Measurements from ENCODE around the gene EPHA1.

Gene EPHA1

GRCh38 chr7:143433759-143434158 lies 25.1 kb upstream of the EPHA1 start:
- no peaks in the 10 kb centered on the region for H3K4me1 ChIP-seq (ENCODE audit: low read length)
- no peak for DNase-seq
- TF ChIP-seq CTCF (IDR thresholded peaks at IDR 0.05; ENCODE audit: low read length) (no peak), EZH2phosphoT487 (IDR thresholded peaks at IDR 0.05; ENCODE audit: low read length) (no peak), EZH2 (optimal IDR thresholded peaks at IDR 0.05; ENCODE audit: low read depth, low read length) (no peak)
- no peaks in the 10 kb centered on the region for H3K79me2 ChIP-seq (ENCODE audit: low read length)
- no peaks in the 10 kb centered on the region for H3K9me3 ChIP-seq (replicated peaks; ENCODE audit: insufficient read depth, low read length)
- H2AFZ ChIP-seq (ENCODE audit: low read length) = no peak overlapping the region
- H3K4me3 ChIP-seq (ENCODE audit: low read length) = no peak overlapping the region
- no peaks in the 10 kb centered on the region for H4K20me1 ChIP-seq (ENCODE audit: insufficient read depth, low read length)
- H3K27ac ChIP-seq (ENCODE audit: low read length) = no peak overlapping the region
- H3F3A ChIP-seq (ENCODE audit: insufficient read depth, low read length) = no peaks in the 10 kb centered on the region
- no peaks in the 10 kb centered on the region for H3K36me3 ChIP-seq (replicated peaks; ENCODE audit: insufficient read depth, low read length)
- H3K27me3 ChIP-seq (replicated peaks; ENCODE audit: insufficient read depth, low read length) = no peaks in the 10 kb centered on the region
- no peak overlapping the region for H3K9ac ChIP-seq (ENCODE audit: low read length)
- no peak overlapping the region for H3K4me2 ChIP-seq (ENCODE audit: low read depth, low read length)
- H3K9me2 ChIP-seq (replicated peaks; ENCODE audit: insufficient read depth, low read length) = no peaks in the 10 kb centered on the region

DNA sequence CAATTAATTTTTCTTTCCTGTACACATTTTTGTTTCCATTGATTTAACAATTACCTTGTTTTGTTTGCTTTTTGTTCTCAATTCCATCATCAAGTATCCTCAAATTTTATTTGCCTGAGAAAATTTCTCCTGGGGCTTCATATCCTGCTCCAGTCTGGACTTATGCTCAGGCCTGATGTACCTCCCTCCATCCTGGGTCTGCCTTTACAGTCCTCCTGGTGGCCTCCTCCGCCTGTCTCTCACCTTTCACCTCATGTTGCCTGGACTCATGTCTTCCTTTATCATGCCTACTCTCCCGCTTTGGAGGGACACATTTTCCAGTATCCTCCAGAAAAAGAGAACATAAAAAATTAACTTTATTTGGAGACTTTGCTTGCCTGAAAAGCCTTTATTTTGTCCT lies 22.5 kb upstream of the EPHA1 start:
- Histone ChIP-seq H3K4me3 (ENCODE audit: low read length) (no peak overlapping the region), H3K9me2 (replicated peaks; ENCODE audit: insufficient read depth, low read length) (no peaks in the 10 kb centered on the region), H3K9me3 (replicated peaks; ENCODE audit: insufficient read depth, low read length) (no peaks in the 10 kb centered on the region), H3F3A (ENCODE audit: insufficient read depth, low read length) (no peaks in the 10 kb centered on the region), H3K4me1 (ENCODE audit: low read length) (no peaks in the 10 kb centered on the region), H3K79me2 (ENCODE audit: low read length) (no peaks in the 10 kb centered on the region), H3K36me3 (replicated peaks; ENCODE audit: insufficient read depth, low read length) (no peaks in the 10 kb centered on the region), H2AFZ (ENCODE audit: low read length) (no peak overlapping the region), H4K20me1 (ENCODE audit: insufficient read depth, low read length) (no peaks in the 10 kb centered on the region), H3K27ac (ENCODE audit: low read length) (no peak overlapping the region), H3K9ac (ENCODE audit: low read length) (no peak overlapping the region), H3K4me2 (ENCODE audit: low read depth, low read length) (no peak overlapping the region), H3K27me3 (replicated peaks; ENCODE audit: insufficient read depth, low read length) (no peaks in the 10 kb centered on the region)
- no peak for TF ChIP-seq CTCF (IDR thresholded peaks at IDR 0.05; ENCODE audit: low read length)
- no peak for TF ChIP-seq EZH2 (optimal IDR thresholded peaks at IDR 0.05; ENCODE audit: low read depth, low read length)
- no peak for DNase-seq

DNA sequence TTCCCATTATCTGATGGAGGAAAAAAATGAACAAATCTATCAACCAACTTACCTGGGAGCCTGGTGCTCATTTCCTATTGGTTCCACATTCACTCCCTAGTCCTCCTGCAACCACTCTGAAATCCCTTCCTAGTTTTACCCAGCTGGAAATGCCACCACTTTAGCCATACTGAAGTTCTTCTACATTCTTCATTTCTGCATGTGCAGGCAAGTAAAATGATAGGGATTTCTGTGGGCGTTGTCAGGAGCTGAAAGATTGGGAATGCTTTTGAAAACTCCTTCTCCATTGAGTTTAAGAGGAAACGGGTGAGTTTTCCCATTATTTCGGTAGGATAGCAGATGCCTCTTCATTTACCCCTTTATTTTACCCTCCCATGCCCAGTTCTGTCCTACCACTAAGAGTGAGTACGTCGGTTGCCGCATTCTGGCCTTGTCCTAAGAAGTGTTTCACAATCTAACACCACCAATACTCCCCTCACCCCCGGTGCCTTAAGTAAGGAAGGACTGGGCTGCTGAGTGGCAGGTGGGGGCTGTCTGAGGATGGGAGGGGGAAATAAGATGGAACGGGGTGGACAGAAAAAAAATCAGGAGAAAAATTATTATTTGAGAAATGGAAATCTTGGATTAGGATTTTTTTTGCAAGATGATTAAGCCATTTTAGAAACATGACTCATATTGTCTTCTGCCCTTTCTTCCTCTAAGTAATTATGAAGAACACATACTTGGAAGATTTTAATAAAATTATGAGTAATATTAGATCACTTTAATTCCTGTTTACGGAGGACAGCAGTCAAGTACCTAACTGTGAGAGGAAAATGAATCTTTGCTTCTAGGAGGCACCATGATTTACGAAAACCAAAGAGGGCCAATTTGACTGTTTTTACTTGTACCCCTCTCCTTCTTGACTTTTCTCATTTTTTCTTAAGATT lies 21.4 kb upstream of the EPHA1 start:
- Histone ChIP-seq H3K36me3 (replicated peaks; ENCODE audit: insufficient read depth, low read length) (no peaks in the 10 kb centered on the region), H3K79me2 (ENCODE audit: low read length) (no peaks in the 10 kb centered on the region), H3K27me3 (replicated peaks; ENCODE audit: insufficient read depth, low read length) (no peaks in the 10 kb centered on the region), H3K4me3 (ENCODE audit: low read length) (no peak overlapping the region), H3K9me2 (replicated peaks; ENCODE audit: insufficient read depth, low read length) (no peaks in the 10 kb centered on the region), H2AFZ (ENCODE audit: low read length) (no peak overlapping the region), H3F3A (ENCODE audit: insufficient read depth, low read length) (no peaks in the 10 kb centered on the region), H3K9ac (ENCODE audit: low read length) (no peak overlapping the region), H3K9me3 (replicated peaks; ENCODE audit: insufficient read depth, low read length) (no peaks in the 10 kb centered on the region), H3K27ac (ENCODE audit: low read length) (no peak overlapping the region), H4K20me1 (ENCODE audit: insufficient read depth, low read length) (no peaks in the 10 kb centered on the region), H3K4me1 (ENCODE audit: low read length) (no peaks in the 10 kb centered on the region), H3K4me2 (ENCODE audit: low read depth, low read length) (no peak overlapping the region)
- DNase-seq = no peak
- TF ChIP-seq EZH2phosphoT487 (IDR thresholded peaks at IDR 0.05; ENCODE audit: low read length) (no peak), CTCF (IDR thresholded peaks at IDR 0.05; ENCODE audit: low read length) (no peak), EZH2 (optimal IDR thresholded peaks at IDR 0.05; ENCODE audit: low read depth, low read length) (no peak)
